GM23338 (cell line): Measurements from ENCODE around the gene SFSWAP.

ENCODE experiments used
- CREB1 ChIP-seq: fragments of 250-450 bp; sonication (Bioruptor Pico); IDR thresholded peaks from 2 replicates; pipeline ENCODE4 v1.5.0; 2020; ENCODE audit warnings: low read depth, mild to moderate bottlenecking, moderate library complexity
- CTCF ChIP-seq, 2 experiments: fragments of 200-600 bp in 1 of 2; sonication (generic) in 1 of 2; conservative IDR thresholded peaks; 2 replicates each; pipeline versions ENCODE4 v1.5.1 to v1.6.1; 2016 to 2017; ENCODE audit warnings: antibody characterized with exemption in 2 of 2, low read depth in 2 of 2, mild to moderate bottlenecking in 2 of 2, moderate library complexity in 1 of 2
- EZH2 ChIP-seq: fragments of 200-600 bp; sonication (generic); IDR thresholded peaks from one replicate; pipeline ENCODE4 v1.8.0; 2017; ENCODE audit warnings: antibody characterized with exemption, mild to moderate bottlenecking, low read depth; ENCODE audit not compliant: unreplicated experiment
- EZH2phosphoT487 ChIP-seq: fragments of 200-600 bp; sonication (generic); IDR thresholded peaks from one replicate; pipeline ENCODE4 v1.8.1; 2018; ENCODE audit warnings: antibody characterized with exemption; ENCODE audit not compliant: unreplicated experiment
- JUNB ChIP-seq: IDR thresholded peaks from one replicate; pipeline ENCODE4 v1.6.1; 2016; ENCODE audit warnings: antibody characterized with exemption; ENCODE audit not compliant: unreplicated experiment
- POLR2AphosphoS5 ChIP-seq: IDR thresholded peaks from 2 replicates; pipeline ENCODE4 v1.6.1; 2016; ENCODE audit warnings: antibody characterized with exemption, low read depth
- REST ChIP-seq: IDR thresholded peaks from one replicate; pipeline ENCODE4 v1.6.1; 2018; ENCODE audit warnings: antibody characterized with exemption; ENCODE audit not compliant: unreplicated experiment
- ZNF331 ChIP-seq: fragments of 250-450 bp; sonication (Bioruptor Pico); IDR thresholded peaks from 2 replicates; pipeline ENCODE4 v1.5.0; 2020; ENCODE audit warnings: low read depth, mild to moderate bottlenecking, moderate library complexity
- ZNF462 ChIP-seq: fragments of 250-450 bp; sonication (Bioruptor Pico); IDR thresholded peaks from 2 replicates; pipeline ENCODE4 v1.5.0; 2020; ENCODE audit warnings: mild to moderate bottlenecking, moderate library complexity

GRCh38 chr12:131818821-131819585 is 108.1 kb downstream of the SFSWAP start:
- TF ChIP-seq CTCF (conservative IDR thresholded peaks at IDR 0.05; ENCODE audit: low read depth in 2 of 2) (peak in 1 of 2 experiments; percentile 24; a peak in 2 of 4 replicates), EZH2 (no peak), JUNB (no peak), ZNF331 (CRISPR knock-in tag) (no peak), EZH2phosphoT487 (no peak), POLR2AphosphoS5 (no peak), REST (no peak), CREB1 (CRISPR knock-in tag) (no peak), ZNF462 (CRISPR knock-in tag) (no peak)
